K562 (cell line): ENCODE data around the gene TXN2. TPM values are rescaled to one million over a fixed set of nuclear protein-coding genes. Genes with fewer than 3 reads are reported as not detected.

Source experiments
- COPS2 ChIP-seq: fragments of 450-650 bp; conservative IDR thresholded peaks from 2 replicates; pipeline ENCODE4 v1.6.1; 2016; ENCODE audit warnings: mild to moderate bottlenecking, moderate library complexity
- CREM ChIP-seq: IDR thresholded peaks from 2 replicates; pipeline ENCODE4 v1.6.1; 2014; ENCODE audit warnings: antibody characterized with exemption, low read depth
- DNMT1 ChIP-seq: fragments of 450-650 bp; IDR thresholded peaks from 2 replicates; pipeline ENCODE4 v1.6.1; 2016; ENCODE audit warnings: antibody characterized with exemption, mild to moderate bottlenecking
- FUS ChIP-seq: fragments of 200-400 bp; formaldehyde crosslinking; optimal IDR thresholded peaks from 2 replicates; pipeline ENCODE3; 2017; ENCODE audit warnings: low read depth, low read length
- HNRNPK ChIP-seq: fragments of 200-400 bp; formaldehyde crosslinking; IDR thresholded peaks from one replicate; pipeline ENCODE4 v1.6.1; 2018; ENCODE audit warnings: mild to moderate bottlenecking, low read depth, low read length; ENCODE audit not compliant: poor library complexity, severe bottlenecking
- KDM4B ChIP-seq, 2 experiments: fragments of 450-650 bp in 1 of 2; sonication (generic) in 1 of 2; IDR thresholded peaks; 2 replicates each; pipeline ENCODE4 v1.6.1; 2016 to 2017; ENCODE audit warnings: borderline replicate concordance in 2 of 2, antibody characterized with exemption in 1 of 2, low read depth in 1 of 2, mild to moderate bottlenecking in 1 of 2
- MEIS2 ChIP-seq: fragments of 450-650 bp; IDR thresholded peaks from 2 replicates; pipeline ENCODE4 v1.6.1; 2014; ENCODE audit warnings: mild to moderate bottlenecking; ENCODE audit not compliant: partially characterized antibody
- MTA2 ChIP-seq: fragments of 450-650 bp; IDR thresholded peaks from 2 replicates; pipeline ENCODE4 v1.6.1; 2016; ENCODE audit warnings: low read depth
- NFIC ChIP-seq: fragments of 450-650 bp; IDR thresholded peaks from 2 replicates; pipeline ENCODE4 v1.6.1; 2017; ENCODE audit warnings: mild to moderate bottlenecking, inconsistent platforms
- OTX1 ChIP-seq: fragments of 450-650 bp; formaldehyde crosslinking; IDR thresholded peaks from 2 replicates; pipeline ENCODE4 v1.4.0; 2022; ENCODE audit warnings: mild to moderate bottlenecking
- RBM25 ChIP-seq: fragments of 200-400 bp; formaldehyde crosslinking; IDR thresholded peaks from 2 replicates; pipeline ENCODE4 v1.6.1; 2018; ENCODE audit warnings: low read length, low read depth, moderate library complexity; ENCODE audit not compliant: severe bottlenecking
- SOX6 ChIP-seq: fragments of 450-650 bp; IDR thresholded peaks from 2 replicates; pipeline ENCODE4 v1.6.1; 2014; ENCODE audit warnings: mild to moderate bottlenecking
- STAT5B ChIP-seq: fragments of 250-450 bp; sonication (Bioruptor Pico); IDR thresholded peaks from 2 replicates; pipeline ENCODE4 v1.8.0; 2021; ENCODE audit warnings: mild to moderate bottlenecking, inconsistent platforms
- TAF1 ChIP-seq: IDR thresholded peaks from 2 replicates; pipeline ENCODE4 v1.6.1; 2011; ENCODE audit warnings: mild to moderate bottlenecking, low read length, moderate library complexity; ENCODE audit not compliant: insufficient read depth, control insufficient read depth, severe bottlenecking; ENCODE audit errors: extremely low read depth
- TAF15 ChIP-seq: fragments of 200-400 bp; formaldehyde crosslinking; IDR thresholded peaks from 2 replicates; pipeline ENCODE4 v1.6.1; 2017; ENCODE audit warnings: mild to moderate bottlenecking, low read depth, low read length, moderate library complexity
- TCF7 ChIP-seq: sonication (generic); IDR thresholded peaks from 2 replicates; pipeline ENCODE4 v1.6.1; 2016; ENCODE audit warnings: antibody characterized with exemption, borderline replicate concordance
- TEAD2 ChIP-seq: fragments of 450-650 bp; IDR thresholded peaks from 2 replicates; pipeline ENCODE4 v1.6.1; 2016; ENCODE audit warnings: missing genetic modification characterization, control low read depth, missing compliant biosample characterization
- ZC3H4 ChIP-seq: sonication (generic); formaldehyde crosslinking; IDR thresholded peaks from 2 replicates; pipeline ENCODE4 v1.9.0; 2021; ENCODE audit warnings: missing genetic modification reagents, borderline replicate concordance
- ZEB2 ChIP-seq: fragments of 450-650 bp; IDR thresholded peaks from 2 replicates; pipeline ENCODE4 v1.6.1; 2016
- ZNF696 ChIP-seq: fragments of 250-450 bp; sonication (Bioruptor Pico); conservative IDR thresholded peaks from 2 replicates; pipeline ENCODE4 v1.4.0; 2020; ENCODE audit warnings: mild to moderate bottlenecking, moderate library complexity
- ZNF76 ChIP-seq: fragments of 250-450 bp; sonication (Bioruptor Pico); IDR thresholded peaks from 2 replicates; pipeline ENCODE4 v1.4.0; 2020; ENCODE audit warnings: mild to moderate bottlenecking, moderate library complexity, borderline replicate concordance
- polyA plus RNA-seq, 8 experiments: library from polyadenylated mRNA; depleted of rRNA in 4 of 8; stranded (reverse) in 5 of 8; unstranded in 3 of 8; fragments of >200 nt; fragmentation: Nextera tagmentation in 2 of 8; fragmentation: Illumina TruSeq in 1 of 8; extraction: Ambion mirVana in 2 of 8; extraction: Trizol in 1 of 8; gene quantifications; 2 replicates each; pipeline versions ENCODE4 v1.2.1 to v1.2.3, GENCODE V29; 2011 to 2014; ENCODE audit warnings: inconsistent platforms in 1 of 8, missing spikeins in 1 of 8
- total RNA-seq, 7 experiments: library from RNA; depleted of rRNA in 6 of 7; stranded (reverse); fragments of >200 nt in 6 of 7; fragmentation: Illumina TruSeq in 2 of 7; extraction: Trizol in 2 of 7; gene quantifications; 2 replicates each; pipeline versions ENCODE4 v1.2.1 to v1.2.3, GENCODE V29; 2011 to 2021; ENCODE audit warnings: low replicate concordance in 1 of 7
- TF ChIP-seq, protein P1 (sequence below): IDR thresholded peaks from 2 replicates; pipeline ENCODE4 v1.6.1; 2014; ENCODE audit warnings: antibody characterized with exemption
- TF ChIP-seq, protein P2 (sequence below): fragments of 450-650 bp; IDR thresholded peaks from 2 replicates; pipeline ENCODE4 v1.6.1; 2016; ENCODE audit warnings: mild to moderate bottlenecking
- TF ChIP-seq, protein P3 (sequence below): fragments of 200-400 bp; formaldehyde crosslinking; IDR thresholded peaks from 2 replicates; pipeline ENCODE4 v1.6.1; 2017; ENCODE audit warnings: mild to moderate bottlenecking, low read depth, low read length, moderate library complexity

TXN2 gene
- total and polyA plus RNA-seq, 9 of the 15 experiments (the other 6 are each of a cell fraction or from before 2014, with no cell fraction given): 48.5 to 399 (median 118) TPM

DNA sequence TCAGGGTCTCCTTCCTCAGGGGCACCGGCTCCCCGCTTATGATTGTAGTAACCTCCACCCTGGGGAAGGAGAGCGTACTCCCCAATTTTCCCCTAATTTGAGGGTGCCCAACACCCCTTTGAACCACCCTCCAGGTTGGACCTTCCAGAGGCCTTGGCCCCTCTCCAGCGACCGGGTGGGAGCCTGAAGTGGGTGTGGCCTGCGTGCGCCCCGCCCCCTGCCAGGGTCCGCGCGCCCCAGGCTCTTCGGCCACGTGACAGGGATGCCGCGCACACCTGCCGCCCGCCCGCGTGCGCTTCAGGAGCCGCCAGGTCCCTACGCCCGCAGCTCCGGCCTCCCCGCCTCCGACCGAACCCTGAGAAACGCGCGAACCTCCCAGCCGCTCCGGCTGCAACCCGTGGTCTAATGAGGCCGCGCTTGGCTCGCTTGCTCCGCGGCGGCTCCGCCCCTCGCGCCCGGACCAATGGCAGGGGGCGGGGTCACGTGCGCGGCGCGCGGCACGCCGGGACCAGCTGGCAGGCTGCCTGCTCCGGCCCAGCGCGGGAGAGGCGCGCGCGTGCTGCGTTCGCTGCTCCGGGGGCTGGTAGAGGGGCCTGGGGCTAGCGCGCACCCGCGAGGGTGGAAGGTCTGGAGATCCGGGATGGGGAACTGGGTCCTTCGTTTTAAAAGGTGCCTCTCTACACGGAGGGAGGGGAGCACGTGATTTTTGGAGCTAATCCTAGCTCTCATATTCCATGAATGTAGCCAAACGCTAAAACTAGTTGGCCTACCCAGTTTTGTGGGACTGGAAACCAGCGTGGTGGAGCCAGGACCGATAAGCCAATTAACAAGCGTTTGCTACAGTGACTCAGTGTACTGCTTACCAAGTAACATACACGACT lies 25.4 kb upstream of the TXN2 start, which contains the start of gene FOXRED2 (continued):
- TF ChIP-seq, protein P1, sequence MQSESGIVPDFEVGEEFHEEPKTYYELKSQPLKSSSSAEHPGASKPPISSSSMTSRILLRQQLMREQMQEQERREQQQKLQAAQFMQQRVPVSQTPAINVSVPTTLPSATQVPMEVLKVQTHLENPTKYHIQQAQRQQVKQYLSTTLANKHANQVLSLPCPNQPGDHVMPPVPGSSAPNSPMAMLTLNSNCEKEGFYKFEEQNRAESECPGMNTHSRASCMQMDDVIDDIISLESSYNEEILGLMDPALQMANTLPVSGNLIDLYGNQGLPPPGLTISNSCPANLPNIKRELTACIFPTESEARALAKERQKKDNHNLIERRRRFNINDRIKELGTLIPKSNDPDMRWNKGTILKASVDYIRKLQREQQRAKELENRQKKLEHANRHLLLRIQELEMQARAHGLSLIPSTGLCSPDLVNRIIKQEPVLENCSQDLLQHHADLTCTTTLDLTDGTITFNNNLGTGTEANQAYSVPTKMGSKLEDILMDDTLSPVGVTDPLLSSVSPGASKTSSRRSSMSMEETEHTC: peak; percentile 52; the same call in 1 of the 2 replicates
- TF ChIP-seq, protein P2, sequence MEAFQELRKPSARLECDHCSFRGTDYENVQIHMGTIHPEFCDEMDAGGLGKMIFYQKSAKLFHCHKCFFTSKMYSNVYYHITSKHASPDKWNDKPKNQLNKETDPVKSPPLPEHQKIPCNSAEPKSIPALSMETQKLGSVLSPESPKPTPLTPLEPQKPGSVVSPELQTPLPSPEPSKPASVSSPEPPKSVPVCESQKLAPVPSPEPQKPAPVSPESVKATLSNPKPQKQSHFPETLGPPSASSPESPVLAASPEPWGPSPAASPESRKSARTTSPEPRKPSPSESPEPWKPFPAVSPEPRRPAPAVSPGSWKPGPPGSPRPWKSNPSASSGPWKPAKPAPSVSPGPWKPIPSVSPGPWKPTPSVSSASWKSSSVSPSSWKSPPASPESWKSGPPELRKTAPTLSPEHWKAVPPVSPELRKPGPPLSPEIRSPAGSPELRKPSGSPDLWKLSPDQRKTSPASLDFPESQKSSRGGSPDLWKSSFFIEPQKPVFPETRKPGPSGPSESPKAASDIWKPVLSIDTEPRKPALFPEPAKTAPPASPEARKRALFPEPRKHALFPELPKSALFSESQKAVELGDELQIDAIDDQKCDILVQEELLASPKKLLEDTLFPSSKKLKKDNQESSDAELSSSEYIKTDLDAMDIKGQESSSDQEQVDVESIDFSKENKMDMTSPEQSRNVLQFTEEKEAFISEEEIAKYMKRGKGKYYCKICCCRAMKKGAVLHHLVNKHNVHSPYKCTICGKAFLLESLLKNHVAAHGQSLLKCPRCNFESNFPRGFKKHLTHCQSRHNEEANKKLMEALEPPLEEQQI: no peak
- TF ChIP-seq ZC3H4 (CRISPR knock-in tag) (no peak), NFIC (peak; percentile 89), TCF7 (peak; percentile 38; the same call in 1 of the 2 replicates), KDM4B (IDR thresholded peaks at IDR 0.05; ENCODE audit: borderline replicate concordance in 2 of 2, low read depth in 1 of 2) (no peak), TAF15 (no peak), TAF1 (peak; percentile 79), CREM (peak; percentile 5; the same call in 1 of the 2 replicates), FUS (no peak), SOX6 (0 out of 2 replicates have a peak, but pooled peaks have one; percentile 34), MEIS2 (peak; percentile 43), HNRNPK (no peak), ZNF76 (0 out of 2 replicates have a peak, but pooled peaks have one; percentile 10), MTA2 (no peak), OTX1 (CRISPR knock-in tag) (no peak), RBM25 (peak; percentile 90), TEAD2 (tag) (no peak), STAT5B (CRISPR knock-in tag) (no peak), ZNF696 (CRISPR knock-in tag) (no peak), COPS2 (no peak), ZEB2 (no peak), DNMT1 (no peak)
- TF ChIP-seq, protein P3, sequence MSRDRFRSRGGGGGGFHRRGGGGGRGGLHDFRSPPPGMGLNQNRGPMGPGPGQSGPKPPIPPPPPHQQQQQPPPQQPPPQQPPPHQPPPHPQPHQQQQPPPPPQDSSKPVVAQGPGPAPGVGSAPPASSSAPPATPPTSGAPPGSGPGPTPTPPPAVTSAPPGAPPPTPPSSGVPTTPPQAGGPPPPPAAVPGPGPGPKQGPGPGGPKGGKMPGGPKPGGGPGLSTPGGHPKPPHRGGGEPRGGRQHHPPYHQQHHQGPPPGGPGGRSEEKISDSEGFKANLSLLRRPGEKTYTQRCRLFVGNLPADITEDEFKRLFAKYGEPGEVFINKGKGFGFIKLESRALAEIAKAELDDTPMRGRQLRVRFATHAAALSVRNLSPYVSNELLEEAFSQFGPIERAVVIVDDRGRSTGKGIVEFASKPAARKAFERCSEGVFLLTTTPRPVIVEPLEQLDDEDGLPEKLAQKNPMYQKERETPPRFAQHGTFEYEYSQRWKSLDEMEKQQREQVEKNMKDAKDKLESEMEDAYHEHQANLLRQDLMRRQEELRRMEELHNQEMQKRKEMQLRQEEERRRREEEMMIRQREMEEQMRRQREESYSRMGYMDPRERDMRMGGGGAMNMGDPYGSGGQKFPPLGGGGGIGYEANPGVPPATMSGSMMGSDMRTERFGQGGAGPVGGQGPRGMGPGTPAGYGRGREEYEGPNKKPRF: no peak
